CD14-positive monocyte (primary cell): ENCODE results near the gene MAGEB4. TPM values are rescaled to one million over a fixed set of nuclear protein-coding genes. Genes with fewer than 3 reads are reported as not detected.

Source experiments
- DNase-seq, 3 donors: peaks; one replicate each; pipeline ENCODE4 v3.0.0-alpha.2; 2011 to 2022
- H2AFZ ChIP-seq: 2 replicates; pipeline ENCODE4 v1.6.0; 2012; ENCODE audit warnings: mild to moderate bottlenecking, low read depth, low read length, inconsistent platforms; ENCODE audit not compliant: insufficient read depth, poor library complexity, severe bottlenecking
- H3K27ac ChIP-seq, 2 donors: 1 replicate in 1 of 2; 2 replicates in 1 of 2; pipeline ENCODE4 v1.5.1; 2012 to 2013; ENCODE audit warnings: low read length in 2 of 2, control low read depth in 1 of 2, inconsistent platforms in 1 of 2, low read depth in 1 of 2, mild to moderate bottlenecking in 1 of 2
- H3K27me3 ChIP-seq, 2 donors: one replicate each; pipeline versions ENCODE4 v1.6.0 to v1.6.1; 2011 to 2013; ENCODE audit warnings: low read length in 2 of 2; ENCODE audit not compliant: control insufficient read depth in 2 of 2, insufficient read depth in 2 of 2
- H3K36me3 ChIP-seq, 2 donors: replicated peaks in 1 of 2; 1 replicate in 1 of 2; 2 replicates in 1 of 2; pipeline versions ENCODE4 v1.5.1 to v1.6.1; 2012 to 2013; ENCODE audit warnings: low read length in 2 of 2, control low read depth in 1 of 2, inconsistent platforms in 1 of 2, mild to moderate bottlenecking in 1 of 2; ENCODE audit not compliant: insufficient read depth in 2 of 2, control insufficient read depth in 1 of 2
- H3K4me1 ChIP-seq, 2 donors: 1 replicate in 1 of 2; 2 replicates in 1 of 2; pipeline versions ENCODE4 v1.5.1 to v1.6.1; 2012 to 2013; ENCODE audit warnings: low read length in 2 of 2, control low read depth in 1 of 2, inconsistent platforms in 1 of 2, mild to moderate bottlenecking in 1 of 2, moderate library complexity in 1 of 2; ENCODE audit not compliant: insufficient read depth in 2 of 2, control insufficient read depth in 1 of 2
- H3K4me2 ChIP-seq: replicated peaks from 2 replicates; pipeline ENCODE3; 2012; ENCODE audit warnings: low read length, moderate library complexity, mild to moderate bottlenecking; ENCODE audit not compliant: poor library complexity, severe bottlenecking; ENCODE audit errors: extremely low read depth
- H3K4me3 ChIP-seq, 3 experiments: fragments of 200-600 bp in 1 of 3; sonication (generic) in 1 of 3; replicated peaks in 1 of 3; 1 replicate in 2 of 3; 2 replicates in 1 of 3; pipeline ENCODE4 v1.5.1; 2011 to 2013; ENCODE audit warnings: low read length in 3 of 3, mild to moderate bottlenecking in 3 of 3, control low read depth in 2 of 3, low read depth in 2 of 3, inconsistent platforms in 1 of 3, moderate library complexity in 1 of 3
- H3K79me2 ChIP-seq: 2 replicates; pipeline ENCODE4 v1.6.0; 2012; ENCODE audit warnings: mild to moderate bottlenecking, control low read depth, inconsistent platforms, low read length, moderate library complexity; ENCODE audit not compliant: insufficient read depth
- H3K9ac ChIP-seq: 2 replicates; pipeline ENCODE4 v1.6.0; 2017; ENCODE audit warnings: low read length, mild to moderate bottlenecking; ENCODE audit not compliant: insufficient read depth, poor library complexity, severe bottlenecking
- H3K9me3 ChIP-seq, 2 donors: replicated peaks in 1 of 2; 1 replicate in 1 of 2; 2 replicates in 1 of 2; pipeline versions ENCODE4 v1.5.1 to v1.6.1; 2012 to 2013; ENCODE audit warnings: low read length in 2 of 2, control low read depth in 1 of 2; ENCODE audit not compliant: control insufficient read depth in 1 of 2, insufficient read depth in 1 of 2
- H4K20me1 ChIP-seq: 2 replicates; pipeline ENCODE4 v1.6.0; 2012; ENCODE audit warnings: mild to moderate bottlenecking, low read length, control low read depth, moderate library complexity; ENCODE audit not compliant: insufficient read depth
- H3K27ac Mint-ChIP-seq, 7 donors: one replicate each; pipeline ENCODE4 v1.8.0; 2020; ENCODE audit warnings: mild to moderate bottlenecking in 7 of 7, mixed read lengths in 7 of 7, moderate library complexity in 6 of 7, inconsistent platforms in 2 of 7
- H3K27me3 Mint-ChIP-seq, 3 donors: one replicate each; pipeline ENCODE4 v1.8.0; 2021 to 2022; ENCODE audit warnings: low read depth in 3 of 3, mild to moderate bottlenecking in 3 of 3, mixed read lengths in 3 of 3, moderate library complexity in 3 of 3, inconsistent platforms in 1 of 3
- H3K36me3 Mint-ChIP-seq, 2 donors: one replicate each; pipeline ENCODE4 v1.8.0; 2020; ENCODE audit warnings: mixed read lengths in 2 of 2, inconsistent platforms in 1 of 2, mild to moderate bottlenecking in 1 of 2
- H3K4me1 Mint-ChIP-seq: one replicate; pipeline ENCODE4 v1.8.0; 2020; ENCODE audit warnings: mild to moderate bottlenecking, mixed read lengths
- H3K4me3 Mint-ChIP-seq, 2 donors: one replicate each; pipeline ENCODE4 v1.8.0; 2020; ENCODE audit warnings: mild to moderate bottlenecking in 2 of 2, mixed read lengths in 2 of 2, moderate library complexity in 1 of 2
- H3K9me3 Mint-ChIP-seq, 7 donors: one replicate each; pipeline ENCODE4 v1.8.0; 2020 to 2022; ENCODE audit warnings: mixed read lengths in 7 of 7, mild to moderate bottlenecking in 6 of 7, moderate library complexity in 6 of 7, inconsistent platforms in 2 of 7
- CTCF ChIP-seq: fragments of 200-600 bp; IDR thresholded peaks from one replicate; pipeline ENCODE4 v1.8.0; 2022; ENCODE audit warnings: antibody characterized with exemption, mild to moderate bottlenecking
- WGBS: methylation state at CpG from one replicate; pipeline ENCODE4 v1.1.5; 2013; ENCODE audit warnings: missing lambda C conversion rate; ENCODE audit not compliant: insufficient coverage; 5-methylcytosine and 5-hydroxymethylcytosine counted together
- intact Hi-C, 2 donors: fragments of 100-400 bp; cut with micrococcal nuclease; formaldehyde crosslinking; loops; one replicate each; pipeline versions ENCODE4 v1.15.0 to v1.15.1; 2023
- polyA plus RNA-seq, 3 donors: library from polyadenylated mRNA; depleted of rRNA in 1 of 3; unstranded in 2 of 3; stranded (reverse) in 1 of 3; fragments of 300-500 nt in 2 of 3; fragments of >200 nt in 1 of 3; fragmentation: Illumina TruSeq in 2 of 3; gene quantifications; 1 replicate in 2 of 3; 2 replicates in 1 of 3; pipeline ENCODE4 v1.2.3, GENCODE V29; 2012 to 2021

The MAGEB4 gene
- polyA plus RNA-seq, 3 donors = not detected

- peaks cover 0 to 19% (median 3%) of the 10 kb centered on the region in 7 donors for H3K9me3 Mint-ChIP-seq
- H3K9ac ChIP-seq = no peak within 1 kb of the TSS
- no peaks in the 10 kb centered on the region for H3K36me3 Mint-ChIP-seq
- H3K27ac Mint-ChIP-seq = peak within 1 kb of the TSS in 2 of 7 donors; percentile 14 to 51
- H3K36me3 ChIP-seq = no peaks in the 10 kb centered on the region
- no peaks in the 10 kb centered on the region for H3K4me1 Mint-ChIP-seq
- H2AFZ ChIP-seq = no peak within 1 kb of the TSS
- peaks cover 0 to 5% of the 10 kb centered on the region in 2 donors for H3K9me3 ChIP-seq
- H3K4me2 ChIP-seq = no peak within 1 kb of the TSS
- H3K4me3 ChIP-seq = no peak within 1 kb of the TSS
- peaks cover 3 to 4% (median 3%) of the 10 kb centered on the region in 3 donors for H3K27me3 Mint-ChIP-seq
- H4K20me1 ChIP-seq = no peaks in the 10 kb centered on the region
- H3K27me3 ChIP-seq = no peaks in the 10 kb centered on the region
- H3K4me1 ChIP-seq = no peaks in the 10 kb centered on the region
- H3K27ac ChIP-seq = no peak within 1 kb of the TSS
- 98% methylated on average over 18 of the region's 29 CpGs for WGBS
- H3K4me3 Mint-ChIP-seq = no peak within 1 kb of the TSS
- TF ChIP-seq CTCF = no peak
- intact Hi-C loops = no loop called here
- no peak for DNase-seq
- H3K79me2 ChIP-seq = no peaks in the 10 kb centered on the region
Observed at GRCh38 chrX:30215357-30215843, 26.4 kb upstream of the MAGEB4 start, which contains the start of gene MAGEB2. TSS of gene MAGEB2 (plus strand) at chrX:30215563. CDS start at chrX:30218581, 3,018 bp downstream.

DNA sequence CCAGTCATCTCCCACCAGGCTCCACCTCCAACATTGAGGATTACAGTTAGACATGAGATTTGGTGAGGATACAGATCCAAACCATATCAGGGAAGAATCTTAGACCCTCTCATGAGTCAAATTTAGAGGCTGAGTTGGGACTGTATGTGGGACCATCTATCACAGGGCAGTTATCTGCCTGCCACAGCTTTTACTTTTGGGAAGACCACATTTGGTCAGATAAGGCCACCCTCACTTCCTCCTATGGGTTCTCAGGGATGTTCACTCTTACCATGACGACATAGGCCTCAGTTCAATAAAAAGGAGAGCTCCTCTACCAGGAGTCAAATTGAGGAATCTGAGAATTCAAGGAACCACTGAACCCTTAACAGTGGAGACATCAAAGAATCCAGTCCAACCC, 24.3 kb upstream of the MAGEB4 start:
- Histone ChIP-seq H3K79me2 (no peaks in the 10 kb centered on the region), H3K27ac (no peak overlapping the region), H3K36me3 (no peaks in the 10 kb centered on the region), H3K27me3 (no peaks in the 10 kb centered on the region), H2AFZ (no peak overlapping the region), H3K9ac (no peak overlapping the region), H3K4me1 (no peaks in the 10 kb centered on the region), H4K20me1 (no peaks in the 10 kb centered on the region), H3K4me3 (no peak overlapping the region), H3K9me3 (peaks cover 0 to 5% of the 10 kb centered on the region in 2 donors), H3K4me2 (no peak overlapping the region)
- H3K27me3 Mint-ChIP-seq = peaks cover 1 to 4% (median 3%) of the 10 kb centered on the region in 3 donors
- H3K4me1 Mint-ChIP-seq = no peaks in the 10 kb centered on the region
- WGBS = no CpG with 5 or more reads among the region's 1 CpG
- no peak overlapping the region for H3K4me3 Mint-ChIP-seq
- H3K27ac Mint-ChIP-seq = no peak overlapping the region
- peaks cover 0 to 23% (median 3%) of the 10 kb centered on the region in 7 donors for H3K9me3 Mint-ChIP-seq
- no peaks in the 10 kb centered on the region for H3K36me3 Mint-ChIP-seq
- TF ChIP-seq CTCF = no peak
- no peak for DNase-seq
- intact Hi-C loops = no loop called here
